ENCODE results near the gene AIG1. TPM values are rescaled to one million over a fixed set of nuclear protein-coding genes. Genes with fewer than 3 reads are reported as not detected.

AIG1 gene
- total RNA-seq, 2 donors from 2014 or later, result 11.9 to 13.5 TPM

DNA sequence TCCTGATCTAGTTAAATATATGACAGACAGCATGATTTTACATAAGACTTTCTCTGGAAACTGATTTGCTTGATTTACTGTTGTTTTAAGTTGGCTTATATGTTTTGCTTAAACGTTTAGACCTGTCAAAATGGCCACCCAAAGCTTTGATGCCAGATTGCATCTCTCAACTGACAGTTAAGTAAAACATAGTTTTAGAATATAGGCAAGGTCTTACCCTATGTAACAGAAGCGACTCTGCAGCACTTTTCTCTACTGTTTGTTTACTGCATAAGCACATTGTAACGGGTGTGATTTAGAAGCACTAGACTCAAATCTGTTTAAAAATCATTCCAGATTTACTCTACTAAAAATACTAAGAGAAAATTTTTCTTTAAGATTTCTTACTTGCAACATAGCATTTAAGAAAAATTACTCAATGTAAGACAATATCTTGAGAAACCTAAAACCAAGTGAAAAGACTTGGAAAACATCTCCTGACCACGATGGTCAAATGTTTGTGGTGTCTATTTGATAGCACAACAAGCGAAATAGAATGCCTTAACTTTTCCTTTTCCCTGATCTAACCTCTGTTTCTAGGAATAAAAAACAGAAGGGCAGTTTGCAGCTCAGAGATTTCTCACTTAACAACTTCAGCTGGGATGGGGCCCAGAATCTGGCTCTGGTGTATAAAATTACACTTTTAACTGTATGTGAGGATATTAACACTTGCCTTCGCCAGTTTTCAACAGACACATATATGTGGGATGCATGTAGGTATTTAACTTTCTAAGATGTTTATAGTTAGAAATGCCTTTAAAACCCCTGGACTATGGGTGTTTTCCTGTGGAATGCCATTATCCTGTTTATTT is 47.4 kb downstream of the AIG1 start:
- 78 to 81% methylated on average over 6 of the region's 6 CpGs for WGBS, 2 donors
- no peak for ATAC-seq
- no peak for TF ChIP-seq POLR2A (IDR thresholded peaks at IDR 0.05)
- TF ChIP-seq, protein P1, sequence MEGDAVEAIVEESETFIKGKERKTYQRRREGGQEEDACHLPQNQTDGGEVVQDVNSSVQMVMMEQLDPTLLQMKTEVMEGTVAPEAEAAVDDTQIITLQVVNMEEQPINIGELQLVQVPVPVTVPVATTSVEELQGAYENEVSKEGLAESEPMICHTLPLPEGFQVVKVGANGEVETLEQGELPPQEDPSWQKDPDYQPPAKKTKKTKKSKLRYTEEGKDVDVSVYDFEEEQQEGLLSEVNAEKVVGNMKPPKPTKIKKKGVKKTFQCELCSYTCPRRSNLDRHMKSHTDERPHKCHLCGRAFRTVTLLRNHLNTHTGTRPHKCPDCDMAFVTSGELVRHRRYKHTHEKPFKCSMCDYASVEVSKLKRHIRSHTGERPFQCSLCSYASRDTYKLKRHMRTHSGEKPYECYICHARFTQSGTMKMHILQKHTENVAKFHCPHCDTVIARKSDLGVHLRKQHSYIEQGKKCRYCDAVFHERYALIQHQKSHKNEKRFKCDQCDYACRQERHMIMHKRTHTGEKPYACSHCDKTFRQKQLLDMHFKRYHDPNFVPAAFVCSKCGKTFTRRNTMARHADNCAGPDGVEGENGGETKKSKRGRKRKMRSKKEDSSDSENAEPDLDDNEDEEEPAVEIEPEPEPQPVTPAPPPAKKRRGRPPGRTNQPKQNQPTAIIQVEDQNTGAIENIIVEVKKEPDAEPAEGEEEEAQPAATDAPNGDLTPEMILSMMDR (IDR thresholded peaks at IDR 0.05), result no peak

DNA sequence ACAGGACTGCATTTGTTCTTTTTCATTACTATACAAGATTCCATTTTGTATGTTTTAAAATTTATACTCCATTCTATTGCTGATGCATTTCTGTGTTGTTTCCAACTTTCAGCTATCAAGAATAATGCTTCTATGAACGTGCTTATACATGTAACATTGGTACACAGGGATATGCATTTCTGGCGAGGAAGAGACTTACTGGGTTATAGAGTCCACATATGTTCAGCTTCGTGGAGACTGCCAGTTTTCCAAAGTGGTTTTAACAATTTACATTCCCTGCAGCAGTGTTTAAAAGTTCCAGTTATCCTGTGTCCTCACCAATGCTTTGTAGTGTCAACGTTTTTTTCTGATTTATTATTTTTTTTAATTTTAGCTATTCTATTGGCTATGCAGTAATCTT is 48.5 kb downstream of the AIG1 start:
- Histone ChIP-seq H3K9me3 (no peaks in the 10 kb centered on the region), H3K27me3 (no peaks in the 10 kb centered on the region), H3K4me1 (no peaks in the 10 kb centered on the region), H3K36me3 (replicated peaks in 1 of 2; ENCODE audit: insufficient read depth in 1 of 2, low read depth in 2 of 2) (no peaks in the 10 kb centered on the region), H3K27ac (no peak overlapping the region), H3K4me3 (no peak overlapping the region)
- ATAC-seq (no peak), DNase-seq (no peak)
- TF ChIP-seq POLR2A (IDR thresholded peaks at IDR 0.05), result no peak
- TF ChIP-seq, protein P1 (IDR thresholded peaks at IDR 0.05), result no peak
- intact Hi-C loops (cut with DNase I), result no loop called here
- 85% methylated on average over 4 of the region's 4 CpGs for WGBS, 2 donors

More for the DNA sequence above, 47.4 kb downstream of the AIG1 start:
- DNase-seq, result no peak
- Histone ChIP-seq H3K36me3 (replicated peaks in 1 of 2; ENCODE audit: insufficient read depth in 1 of 2, low read depth in 2 of 2) (no peaks in the 10 kb centered on the region), H3K27ac (no peak overlapping the region), H3K4me1 (no peaks in the 10 kb centered on the region), H3K27me3 (no peaks in the 10 kb centered on the region), H3K9me3 (no peaks in the 10 kb centered on the region), H3K4me3 (no peak overlapping the region)
- intact Hi-C loops (cut with DNase I), result no loop called here

DNA sequence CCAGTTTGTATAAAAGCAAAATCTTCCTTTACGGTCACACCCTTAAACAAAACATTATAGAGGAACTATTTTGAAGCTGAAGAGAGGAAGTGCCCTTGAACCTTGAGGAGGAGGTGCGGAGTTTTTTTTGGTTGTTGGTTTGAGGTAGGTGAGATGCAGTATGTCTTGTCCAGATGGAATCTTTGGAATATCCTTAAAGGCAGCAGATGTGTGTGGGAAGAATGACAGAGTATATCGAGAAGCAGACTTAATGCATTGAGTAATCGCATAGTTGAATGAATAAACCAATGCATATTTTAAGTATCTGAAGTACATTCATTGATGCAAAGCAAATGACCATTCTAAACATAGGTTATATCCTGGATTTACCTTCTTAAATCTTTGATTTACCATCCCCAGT is 49.9 kb downstream of the AIG1 start:
- H3K9me3 ChIP-seq, result no peaks in the 10 kb centered on the region
- TF ChIP-seq POLR2A (IDR thresholded peaks at IDR 0.05), result no peak
- TF ChIP-seq, protein P1 (IDR thresholded peaks at IDR 0.05), result no peak
- H3K36me3 ChIP-seq (replicated peaks in 1 of 2; ENCODE audit: insufficient read depth in 1 of 2, low read depth in 2 of 2), result no peaks in the 10 kb centered on the region
- no peak for DNase-seq
- intact Hi-C loops (cut with DNase I), result no loop called here
- ATAC-seq, result no peak
- no peak overlapping the region for H3K4me3 ChIP-seq
- no peaks in the 10 kb centered on the region for H3K4me1 ChIP-seq
- no peak overlapping the region for H3K27ac ChIP-seq
- H3K27me3 ChIP-seq, result no peaks in the 10 kb centered on the region
- 89 to 93% methylated on average over 4 of the region's 4 CpGs for WGBS, 2 donors

DNA sequence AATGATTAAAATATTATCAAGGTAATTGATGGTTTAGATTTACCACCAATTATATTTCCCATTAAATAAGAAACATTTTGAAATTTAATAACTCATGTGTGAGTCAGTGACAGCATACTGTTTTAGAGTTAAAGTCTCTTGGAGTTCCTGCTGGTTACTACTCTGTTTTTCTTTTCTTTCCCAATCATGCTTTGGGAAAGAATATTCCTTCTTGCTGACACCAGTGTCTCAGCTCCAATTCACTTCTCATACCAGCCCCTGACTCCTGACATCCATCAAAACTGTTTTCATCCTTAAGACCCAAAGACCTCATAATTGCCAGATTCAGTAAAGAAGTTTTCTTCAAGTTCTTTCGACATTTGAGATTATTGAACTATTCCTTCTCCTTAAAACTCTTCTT is 50.3 kb downstream of the AIG1 start:
- Histone ChIP-seq H3K27ac (no peak overlapping the region), H3K27me3 (no peaks in the 10 kb centered on the region), H3K9me3 (no peaks in the 10 kb centered on the region), H3K4me3 (no peak overlapping the region), H3K4me1 (no peaks in the 10 kb centered on the region), H3K36me3 (replicated peaks in 1 of 2; ENCODE audit: insufficient read depth in 1 of 2, low read depth in 2 of 2) (no peaks in the 10 kb centered on the region)
- no peak for DNase-seq
- TF ChIP-seq POLR2A (IDR thresholded peaks at IDR 0.05), result no peak
- TF ChIP-seq, protein P1 (IDR thresholded peaks at IDR 0.05), result no peak
- intact Hi-C loops (cut with DNase I), result no loop called here
- WGBS, 2 donors, result 87 to 95% methylated on average over 1 of the region's 1 CpG
- no peak for ATAC-seq

DNA sequence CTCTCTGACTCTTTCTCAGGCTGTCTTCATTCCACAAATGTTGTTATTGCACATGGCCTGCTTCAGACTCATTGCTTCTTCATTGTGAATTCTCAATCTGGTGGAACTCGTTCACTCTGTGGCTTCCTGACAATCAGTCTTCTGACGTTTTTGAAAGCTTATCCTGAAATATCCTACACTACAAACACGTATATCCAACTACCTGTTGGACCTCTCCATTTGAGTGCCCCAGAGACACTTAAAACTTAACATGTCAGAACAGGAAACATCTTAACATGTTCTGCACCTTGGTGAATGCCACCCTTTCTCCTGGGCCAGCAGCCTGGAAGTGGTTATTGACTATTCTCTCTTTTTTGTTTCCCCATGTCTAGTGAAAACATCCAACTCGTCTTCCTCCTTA is 50.8 kb downstream of the AIG1 start:
- DNase-seq, result no peak
- Histone ChIP-seq H3K9me3 (no peaks in the 10 kb centered on the region), H3K27ac (no peak overlapping the region), H3K4me3 (no peak overlapping the region), H3K4me1 (no peaks in the 10 kb centered on the region), H3K27me3 (no peaks in the 10 kb centered on the region), H3K36me3 (replicated peaks in 1 of 2; ENCODE audit: insufficient read depth in 1 of 2, low read depth in 2 of 2) (no peaks in the 10 kb centered on the region)
- no peak for TF ChIP-seq POLR2A (IDR thresholded peaks at IDR 0.05)
- TF ChIP-seq, protein P1 (IDR thresholded peaks at IDR 0.05), result no peak
- ATAC-seq, result no peak
- 77 to 81% methylated on average over 4 of the region's 4 CpGs for WGBS, 2 donors
- intact Hi-C loops (cut with DNase I), result no loop called here

All from body of pancreas (tissue), 4 donors.